Measurements from ENCODE around the gene EVI2A.

GRCh38 chr17:31355935-31356334 lies 34.5 kb upstream of the EVI2A start:
- TF ChIP-seq CTCF (optimal IDR thresholded peaks at IDR 0.05 in 1 of 3, IDR thresholded peaks at IDR 0.05 in 1 of 3, conservative IDR thresholded peaks at IDR 0.05 in 1 of 3; ENCODE audit: extremely low read depth in 1 of 3, insufficient read depth in 2 of 3, low read length in 3 of 3): no peak
- no peak for TF ChIP-seq EZH2 (IDR thresholded peaks at IDR 0.05; ENCODE audit: low read length)

All from keratinocyte (primary cell).